ENCODE data around the gene CNKSR2. TPM values are rescaled to one million over a fixed set of nuclear protein-coding genes. Genes with fewer than 3 reads are reported as not detected.

The CNKSR2 gene
- total and polyA plus RNA-seq, 10 of the 15 experiments (the other 5 are each of a cell fraction or from before 2014, with no cell fraction given): 0.02 to 0.69 (median 0.18) TPM; not detected in 4

DNA sequence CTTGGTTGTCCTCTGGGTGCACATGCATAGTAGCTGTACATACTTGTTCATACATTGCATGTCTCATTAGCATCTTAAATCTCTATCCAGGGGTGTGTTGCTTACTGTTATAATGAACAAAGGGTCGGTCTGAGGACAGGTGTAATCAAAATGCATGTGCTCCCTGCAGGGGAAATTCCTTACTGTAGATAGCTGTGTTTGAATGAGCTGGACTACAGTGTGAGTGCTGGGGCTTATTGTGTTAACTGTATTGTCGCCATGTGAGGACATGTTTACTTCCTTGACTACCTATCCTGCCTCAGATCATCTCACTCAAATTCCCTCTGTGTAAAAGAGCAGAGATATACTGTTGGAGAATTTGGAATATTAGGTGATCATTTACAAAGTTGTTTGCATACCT lies 185.2 kb downstream of the CNKSR2 start (continued):
- no peak for TF ChIP-seq ZNF384 (IDR thresholded peaks at IDR 0.05; ENCODE audit: borderline replicate concordance, low read depth, low read length)
- no peak for TF ChIP-seq YBX1 (IDR thresholded peaks at IDR 0.05)
- TF ChIP-seq, protein P1, sequence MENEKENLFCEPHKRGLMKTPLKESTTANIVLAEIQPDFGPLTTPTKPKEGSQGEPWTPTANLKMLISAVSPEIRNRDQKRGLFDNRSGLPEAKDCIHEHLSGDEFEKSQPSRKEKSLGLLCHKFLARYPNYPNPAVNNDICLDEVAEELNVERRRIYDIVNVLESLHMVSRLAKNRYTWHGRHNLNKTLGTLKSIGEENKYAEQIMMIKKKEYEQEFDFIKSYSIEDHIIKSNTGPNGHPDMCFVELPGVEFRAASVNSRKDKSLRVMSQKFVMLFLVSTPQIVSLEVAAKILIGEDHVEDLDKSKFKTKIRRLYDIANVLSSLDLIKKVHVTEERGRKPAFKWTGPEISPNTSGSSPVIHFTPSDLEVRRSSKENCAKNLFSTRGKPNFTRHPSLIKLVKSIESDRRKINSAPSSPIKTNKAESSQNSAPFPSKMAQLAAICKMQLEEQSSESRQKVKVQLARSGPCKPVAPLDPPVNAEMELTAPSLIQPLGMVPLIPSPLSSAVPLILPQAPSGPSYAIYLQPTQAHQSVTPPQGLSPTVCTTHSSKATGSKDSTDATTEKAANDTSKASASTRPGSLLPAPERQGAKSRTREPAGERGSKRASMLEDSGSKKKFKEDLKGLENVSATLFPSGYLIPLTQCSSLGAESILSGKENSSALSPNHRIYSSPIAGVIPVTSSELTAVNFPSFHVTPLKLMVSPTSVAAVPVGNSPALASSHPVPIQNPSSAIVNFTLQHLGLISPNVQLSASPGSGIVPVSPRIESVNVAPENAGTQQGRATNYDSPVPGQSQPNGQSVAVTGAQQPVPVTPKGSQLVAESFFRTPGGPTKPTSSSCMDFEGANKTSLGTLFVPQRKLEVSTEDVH (IDR thresholded peaks at IDR 0.05; ENCODE audit: low read depth, partially characterized antibody): no peak
- TF ChIP-seq RELA (IDR thresholded peaks at IDR 0.05; ENCODE audit: borderline replicate concordance, partially characterized antibody): no peak
- TF ChIP-seq FOXK2 (IDR thresholded peaks at IDR 0.05): no peak
- no peak for TF ChIP-seq BHLHE40 (IDR thresholded peaks at IDR 0.05; ENCODE audit: borderline replicate concordance in 1 of 2, low read depth in 2 of 2, low read length in 1 of 2)

DNA sequence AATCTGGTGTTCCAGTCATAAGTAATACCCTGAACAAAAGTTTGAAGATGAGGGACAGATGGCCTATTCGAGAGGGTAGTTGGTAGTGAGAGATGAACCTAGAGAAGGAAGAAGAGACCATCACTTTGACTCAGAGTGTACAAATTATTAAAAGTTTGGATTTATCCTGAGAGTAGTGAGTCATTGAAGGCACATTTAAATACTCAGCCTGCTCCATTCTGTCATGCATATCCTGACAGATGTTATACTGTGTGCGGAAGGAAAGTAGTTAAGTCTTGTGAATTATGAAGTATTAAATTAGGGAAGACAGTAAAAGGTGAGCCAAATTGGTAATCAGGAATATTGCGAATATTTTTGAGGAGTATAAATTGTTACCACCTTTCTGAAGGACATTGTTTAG lies 190.8 kb downstream of the CNKSR2 start:
- Histone ChIP-seq H3K27ac (ENCODE audit: control insufficient read depth, insufficient read depth) (no peak overlapping the region), H3K4me2 (ENCODE audit: control insufficient read depth, insufficient read depth) (no peak overlapping the region), H2AFZ (ENCODE audit: control insufficient read depth, low read depth, low read length) (no peak overlapping the region), H3K4me3 (no peak overlapping the region), H3K27me3 (replicated peaks in 1 of 2; ENCODE audit: control insufficient read depth in 2 of 2, insufficient read depth in 2 of 2, low read length in 1 of 2) (no peaks in the 10 kb centered on the region), H3K4me1 (ENCODE audit: control insufficient read depth, insufficient read depth, low read length) (no peaks in the 10 kb centered on the region), H4K20me1 (ENCODE audit: control insufficient read depth, insufficient read depth) (no peaks in the 10 kb centered on the region), H3K9me3 (replicated peaks; ENCODE audit: control insufficient read depth, insufficient read depth, low read length) (no peaks in the 10 kb centered on the region), H3K9ac (ENCODE audit: control insufficient read depth, insufficient read depth, low read length) (no peak overlapping the region), H3K79me2 (ENCODE audit: control insufficient read depth, insufficient read depth, low read length) (no peaks in the 10 kb centered on the region), H3K36me3 (ENCODE audit: control insufficient read depth in 2 of 2, insufficient read depth in 2 of 2, low read length in 1 of 2) (no peaks in the 10 kb centered on the region)
- intact Hi-C loops (cut with micrococcal nuclease; ENCODE audit: unreplicated experiment) (no loop called here), in situ Hi-C loops (cut with MboI) (no loop called here)
- DNase-seq (ENCODE audit: low read depth, low spot score) (no peak), ATAC-seq (no peak), FAIRE-seq (no peak)
- TF ChIP-seq MTA3 (IDR thresholded peaks at IDR 0.05; ENCODE audit: borderline replicate concordance, low read length) (no peak), ZNF384 (IDR thresholded peaks at IDR 0.05; ENCODE audit: borderline replicate concordance, low read depth, low read length) (no peak), RCOR1 (conservative IDR thresholded peaks at IDR 0.05; ENCODE audit: low read depth, low read length) (no peak), CHD1 (IDR thresholded peaks at IDR 0.05; ENCODE audit: low read depth, low read length) (no peak), POU2F2 (IDR thresholded peaks at IDR 0.05; ENCODE audit: borderline replicate concordance, low read depth, low read length) (no peak)
- TF ChIP-seq, protein P1 (IDR thresholded peaks at IDR 0.05; ENCODE audit: low read depth, partially characterized antibody): no peak
- POLR2A ChIA-PET: no interaction called here
- BruUV-seq (replicated peaks): no TSS peak
- 32% methylated on average over 3 of the region's 3 CpGs for WGBS (ENCODE audit: insufficient coverage, insufficient replicate concordance, low lambda C conversion rate, missing lambda C conversion rate)
- CTCF ChIA-PET: interaction anchor here (1.7 kb wide), 1 partner anchor 21 kb away, joined by 3 read pairs; no protein-coding TSS in a partner anchor
- SMC1A ChIA-PET (ENCODE audit: uncharacterized antibody, unreplicated experiment): no interaction called here
- RAD21 ChIA-PET (ENCODE audit: unreplicated experiment): no interaction called here

All from GM12878 (cell line).